Spleen (tissue), 7 donors: ENCODE results near the gene CUX1.

ENCODE experiments used
- POLR2A ChIP-seq, 3 donors: fragments of 450-650 bp; IDR thresholded peaks; one replicate each; pipeline ENCODE4 v1.5.1; 2017; ENCODE audit warnings: antibody characterized with exemption in 3 of 3, mild to moderate bottlenecking in 1 of 3
- TF ChIP-seq, protein P1 (sequence below), 11 experiments: fragments of 200-600 bp in 7 of 11; fragments of 450-650 bp in 4 of 11; sonication (generic) in 4 of 11; IDR thresholded peaks in 8 of 11; conservative IDR thresholded peaks in 3 of 11; 1 replicate in 7 of 11; 2 replicates in 4 of 11; pipeline versions ENCODE4 v1.4.0 to v1.8.0; 2016 to 2021; ENCODE audit warnings: antibody characterized with exemption in 11 of 11, inconsistent platforms in 4 of 11, mild to moderate bottlenecking in 1 of 11
- donor health status: DM: no; HTN: no; CAD: no; lungs with moderate emphysema.
- donor health status: DM: no; HTN: no; CAD: no.
- donor health status: DM: no; HTN: no; CAD: no.

DNA sequence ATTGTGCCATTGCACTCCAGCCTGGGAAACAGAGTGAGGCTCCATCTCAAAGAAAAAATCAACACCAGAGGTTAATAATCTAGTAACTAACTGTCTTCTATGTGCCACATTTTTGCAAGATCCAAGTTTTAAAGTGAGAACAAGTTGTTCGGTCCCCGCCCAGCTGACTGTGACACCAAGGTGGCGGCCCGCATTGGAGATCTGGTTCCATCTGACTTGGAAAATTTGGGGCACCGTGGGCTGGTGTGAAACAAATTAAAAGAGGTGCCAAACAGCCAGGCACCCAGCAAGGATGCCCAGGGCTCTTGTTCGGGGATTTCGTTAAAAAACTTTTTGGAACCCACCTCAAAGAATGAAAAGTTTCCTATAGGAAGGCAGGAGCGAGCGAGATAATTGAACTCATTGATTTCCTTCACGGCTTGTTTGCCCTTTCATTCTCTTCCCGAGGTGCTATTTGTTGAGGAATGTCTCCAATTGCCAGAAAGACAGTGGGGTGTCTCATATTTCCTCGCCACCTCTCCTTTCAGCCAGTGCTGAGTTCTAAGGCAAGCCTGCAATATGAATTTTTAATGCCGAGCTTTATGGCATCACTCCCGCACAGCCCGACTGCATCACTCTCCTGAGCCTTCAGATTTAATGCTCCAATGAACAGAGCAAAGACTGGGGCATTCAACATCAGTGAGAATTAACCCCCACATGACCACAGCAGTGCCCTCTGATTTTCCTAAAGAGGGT, 312.4 kb downstream of the CUX1 start:
- TF ChIP-seq, protein P1, sequence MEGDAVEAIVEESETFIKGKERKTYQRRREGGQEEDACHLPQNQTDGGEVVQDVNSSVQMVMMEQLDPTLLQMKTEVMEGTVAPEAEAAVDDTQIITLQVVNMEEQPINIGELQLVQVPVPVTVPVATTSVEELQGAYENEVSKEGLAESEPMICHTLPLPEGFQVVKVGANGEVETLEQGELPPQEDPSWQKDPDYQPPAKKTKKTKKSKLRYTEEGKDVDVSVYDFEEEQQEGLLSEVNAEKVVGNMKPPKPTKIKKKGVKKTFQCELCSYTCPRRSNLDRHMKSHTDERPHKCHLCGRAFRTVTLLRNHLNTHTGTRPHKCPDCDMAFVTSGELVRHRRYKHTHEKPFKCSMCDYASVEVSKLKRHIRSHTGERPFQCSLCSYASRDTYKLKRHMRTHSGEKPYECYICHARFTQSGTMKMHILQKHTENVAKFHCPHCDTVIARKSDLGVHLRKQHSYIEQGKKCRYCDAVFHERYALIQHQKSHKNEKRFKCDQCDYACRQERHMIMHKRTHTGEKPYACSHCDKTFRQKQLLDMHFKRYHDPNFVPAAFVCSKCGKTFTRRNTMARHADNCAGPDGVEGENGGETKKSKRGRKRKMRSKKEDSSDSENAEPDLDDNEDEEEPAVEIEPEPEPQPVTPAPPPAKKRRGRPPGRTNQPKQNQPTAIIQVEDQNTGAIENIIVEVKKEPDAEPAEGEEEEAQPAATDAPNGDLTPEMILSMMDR (IDR thresholded peaks at IDR 0.05 in 8 of 11, conservative IDR thresholded peaks at IDR 0.05 in 3 of 11), result no peak
- TF ChIP-seq POLR2A (IDR thresholded peaks at IDR 0.05), result no peak
